IPS-NIHi7 (cell line): ENCODE measurements around the gene PAQR5.
"Not testable (repeated sequence)": the region's sequence is repeated elsewhere in the genome, so short reads cannot be mapped to it uniquely, and the experiment has no call there.

Source experiments
- DNase-seq: peaks from one replicate; pipeline ENCODE4 v3.0.0; 2012; ENCODE audit warnings: mixed read lengths; ENCODE audit errors: extremely low spot score

Gene PAQR5

DNA sequence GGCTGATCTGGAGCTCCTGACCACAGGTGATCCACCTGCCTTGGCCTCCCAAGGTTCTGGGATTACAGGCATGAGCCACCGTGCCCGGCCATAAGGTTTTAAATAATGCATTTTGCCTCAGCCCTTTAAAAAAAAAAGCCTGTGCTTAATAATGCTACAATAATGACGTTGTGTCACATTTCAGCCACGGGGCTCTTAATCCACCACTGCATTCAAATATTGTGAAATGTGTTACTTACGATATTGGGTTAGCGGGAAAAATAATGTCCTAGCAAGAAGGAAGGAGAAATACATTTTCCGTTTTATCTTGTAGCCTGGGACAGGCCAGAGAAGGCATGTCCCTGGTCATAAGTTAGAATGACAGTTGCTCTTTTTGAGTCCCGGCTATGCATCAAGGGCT, 17.6 kb downstream of the PAQR5 start:
- DNase-seq: no peak

DNA sequence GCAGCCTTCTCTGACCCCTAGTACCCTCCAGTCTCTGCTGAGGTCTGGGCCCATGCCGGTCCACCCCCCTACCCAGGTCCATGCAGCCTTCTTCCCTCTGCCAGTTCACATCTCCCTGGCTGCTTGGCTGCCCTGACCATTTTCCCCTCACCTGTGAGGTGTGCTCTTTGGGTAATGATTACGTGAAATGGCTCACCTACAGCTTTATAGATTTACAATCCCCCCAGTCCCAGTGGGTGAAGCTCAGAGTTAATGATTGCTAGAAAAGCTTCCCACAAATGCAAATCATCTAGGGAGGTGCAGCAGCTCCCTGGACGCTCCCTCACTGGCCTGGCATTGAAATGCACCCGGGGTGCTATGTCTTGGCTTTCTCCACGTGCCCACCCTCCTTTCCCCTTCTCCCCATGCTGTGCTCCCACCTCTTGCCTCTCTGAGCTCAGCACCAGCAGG, 18.7 kb downstream of the PAQR5 start:
- no peak for DNase-seq

DNA sequence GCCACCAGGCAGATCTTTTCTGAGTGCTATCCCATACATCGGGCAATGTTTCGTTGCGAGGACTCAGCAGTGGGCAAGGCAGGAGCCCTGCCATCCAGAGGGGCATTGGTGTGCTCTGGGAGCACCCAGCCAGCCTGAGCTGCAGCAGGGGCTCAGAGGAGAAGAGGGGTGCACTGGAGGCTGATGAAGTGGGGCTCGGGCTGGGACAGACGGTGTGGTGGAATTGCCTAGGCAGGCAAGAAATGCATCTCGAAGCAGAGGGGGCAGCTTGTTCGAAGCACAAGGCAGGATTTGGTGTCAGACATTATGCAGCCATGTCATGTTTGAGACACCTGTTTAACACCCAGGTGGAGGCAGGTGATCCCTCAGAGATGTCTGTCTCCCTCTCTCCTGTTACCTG, 19.3 kb downstream of the PAQR5 start:
- no peak for DNase-seq

DNA sequence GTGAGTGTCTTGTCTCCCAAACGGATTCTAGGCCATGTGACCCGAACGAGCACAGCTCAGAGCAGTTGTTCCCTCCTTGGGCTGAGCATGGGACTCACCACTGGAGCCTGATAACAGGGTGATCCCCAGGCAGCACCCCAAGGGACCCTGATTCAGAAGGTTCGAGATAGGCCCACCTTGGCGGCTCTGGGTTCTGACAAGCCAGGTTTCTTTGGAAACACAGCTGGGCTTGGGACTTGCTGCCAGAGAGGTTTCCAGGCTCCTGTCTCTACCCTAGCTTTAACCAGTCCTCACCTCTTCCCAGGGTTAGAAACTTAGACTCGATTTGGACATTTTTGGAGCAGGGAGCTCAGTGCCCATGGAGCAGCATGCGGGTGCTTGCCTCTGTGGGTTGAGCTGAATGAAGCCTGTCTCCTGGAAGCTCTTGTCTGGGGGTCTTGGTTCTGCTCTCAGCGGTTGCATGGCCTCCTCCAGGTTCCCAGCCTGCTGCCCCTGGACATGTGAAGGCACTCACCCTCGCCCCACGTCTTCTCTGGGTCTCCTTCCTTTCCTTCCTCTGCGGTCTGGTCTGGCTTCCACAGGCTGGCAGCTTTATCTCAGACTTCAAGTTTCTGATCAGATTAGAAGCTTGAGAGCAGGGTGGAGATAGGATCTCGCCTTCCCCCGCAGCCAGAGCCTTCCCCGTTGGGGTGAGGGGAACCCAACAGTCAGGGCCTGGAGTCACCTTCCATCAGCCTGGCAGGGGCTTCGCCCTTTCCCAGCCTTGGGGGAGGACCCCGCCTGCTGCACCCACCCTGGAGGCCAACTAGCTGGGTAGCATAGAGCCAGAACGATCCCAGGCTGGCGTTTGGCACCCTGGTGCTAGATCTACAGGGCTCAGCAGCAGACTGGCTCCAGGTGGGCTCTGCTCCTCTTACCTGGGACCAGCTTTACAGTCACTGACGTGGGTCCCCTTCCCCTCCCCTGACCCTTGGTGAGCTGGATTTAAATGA, 21.0 kb downstream of the PAQR5 start:
- no peak for DNase-seq

DNA sequence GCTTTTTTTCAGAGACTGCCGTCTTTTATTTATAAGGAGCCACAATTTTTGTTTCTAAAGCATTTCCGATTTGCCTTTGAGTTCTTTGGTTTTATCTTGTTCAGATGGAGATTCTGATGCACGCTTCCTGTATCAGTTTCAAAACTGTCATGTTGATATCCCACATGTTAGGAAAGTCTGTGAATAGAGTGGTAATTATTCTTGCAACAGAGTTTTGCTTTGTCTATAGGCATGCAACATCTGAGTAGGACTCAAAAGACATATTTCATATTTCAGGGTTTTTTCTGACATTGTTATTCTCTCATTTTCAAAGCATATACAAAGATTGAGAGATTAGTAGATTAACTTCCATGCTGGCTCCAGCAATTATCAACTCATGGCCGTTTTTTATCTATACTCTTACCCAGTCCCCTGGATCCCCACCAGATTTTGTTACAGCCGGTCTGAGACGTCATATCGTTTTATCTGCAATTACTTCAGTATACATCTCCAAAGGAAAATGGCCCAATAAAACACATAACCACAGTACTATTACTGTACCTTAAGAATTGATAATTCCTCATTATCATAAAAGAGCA, 22.4 kb downstream of the PAQR5 start:
- DNase-seq: no peak

DNA sequence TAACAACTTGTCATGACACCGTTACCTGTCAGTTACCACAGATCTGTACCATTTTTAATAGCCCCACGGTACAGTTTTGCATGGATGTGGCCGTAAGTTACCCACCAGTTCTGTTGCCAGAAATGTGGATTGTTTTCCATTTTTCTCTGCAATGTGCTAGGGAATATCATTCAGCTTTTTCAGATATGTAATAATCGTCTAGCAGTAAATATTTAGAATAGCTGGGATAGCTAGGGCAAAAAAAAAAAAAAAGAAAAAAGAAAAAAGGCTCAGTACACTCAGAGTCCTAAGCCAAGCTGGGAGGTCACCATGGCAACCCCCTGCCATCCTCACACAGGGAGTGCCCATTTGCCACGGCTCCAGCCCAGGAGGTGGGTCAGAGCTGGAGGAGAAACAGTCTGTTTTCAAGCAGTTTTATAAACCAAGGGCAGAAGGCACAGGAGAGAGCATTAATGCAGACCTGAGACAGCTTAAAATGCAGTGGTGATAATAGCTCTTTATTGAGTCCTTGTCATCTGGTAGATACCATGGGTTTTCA, 25.2 kb downstream of the PAQR5 start:
- no peak for DNase-seq

DNA sequence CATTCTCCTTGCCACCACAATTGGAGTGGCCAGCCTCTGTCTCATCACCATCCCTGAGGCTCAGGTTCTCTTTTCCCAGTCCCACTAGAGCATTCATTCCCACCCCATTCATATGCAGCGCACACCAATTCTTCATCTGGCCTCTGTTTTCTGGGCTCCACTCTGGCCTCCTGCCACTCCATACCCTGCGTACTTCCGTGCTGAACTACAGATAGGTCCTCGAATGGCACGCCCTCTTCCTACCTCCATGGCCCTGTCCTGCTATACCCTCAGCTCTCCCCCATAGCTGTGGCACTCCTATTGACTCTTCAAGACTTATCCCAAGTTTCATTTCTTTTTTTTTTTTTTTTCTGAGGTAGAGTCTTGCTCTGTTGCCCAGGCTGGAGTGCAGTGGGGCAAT, 25.9 kb downstream of the PAQR5 start:
- no peak for DNase-seq

DNA sequence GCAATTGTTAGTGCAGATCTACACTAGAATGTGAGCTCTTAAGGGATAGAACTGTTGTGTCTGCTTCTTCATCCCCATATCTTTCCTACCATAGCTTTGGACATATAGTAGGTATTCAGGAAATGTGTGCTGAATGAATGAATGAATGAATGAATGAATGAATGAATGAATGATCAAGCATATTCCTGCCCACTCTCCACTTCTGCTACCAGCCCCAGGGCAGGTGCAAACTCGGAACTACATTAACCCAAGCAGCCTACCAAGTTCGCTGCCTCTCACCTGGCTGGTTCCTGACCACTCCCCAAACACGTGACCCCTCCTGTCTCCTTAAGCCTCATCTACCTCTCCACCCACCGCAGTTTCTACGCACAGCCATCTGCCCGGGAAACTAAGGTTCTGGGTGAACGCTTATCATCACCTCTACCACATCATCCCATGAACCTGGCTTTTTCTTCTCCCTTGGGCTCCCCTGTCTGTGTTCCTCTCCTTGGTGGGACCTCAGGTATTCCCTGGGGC, 26.8 kb downstream of the PAQR5 start:
- DNase-seq: no peak

DNA sequence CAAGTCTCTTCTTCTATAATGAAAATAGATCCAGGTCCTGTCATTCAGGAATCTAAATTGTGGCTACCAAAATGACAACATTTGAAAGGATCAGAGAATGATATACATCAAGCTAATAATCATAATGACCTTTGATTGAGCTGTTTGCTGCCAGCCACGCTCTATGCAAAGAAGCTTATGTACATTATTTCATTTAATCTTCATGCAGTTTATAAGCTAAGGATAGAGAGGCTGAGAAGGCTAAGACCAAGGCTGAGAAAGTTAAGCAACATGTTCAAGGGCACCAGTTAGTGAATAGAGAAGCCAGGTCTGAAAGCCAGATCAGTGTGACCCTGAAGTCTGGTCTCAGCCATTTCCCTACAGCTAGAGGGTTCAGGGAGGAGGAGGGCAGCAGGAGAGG, 29.4 kb downstream of the PAQR5 start:
- DNase-seq: no peak

DNA sequence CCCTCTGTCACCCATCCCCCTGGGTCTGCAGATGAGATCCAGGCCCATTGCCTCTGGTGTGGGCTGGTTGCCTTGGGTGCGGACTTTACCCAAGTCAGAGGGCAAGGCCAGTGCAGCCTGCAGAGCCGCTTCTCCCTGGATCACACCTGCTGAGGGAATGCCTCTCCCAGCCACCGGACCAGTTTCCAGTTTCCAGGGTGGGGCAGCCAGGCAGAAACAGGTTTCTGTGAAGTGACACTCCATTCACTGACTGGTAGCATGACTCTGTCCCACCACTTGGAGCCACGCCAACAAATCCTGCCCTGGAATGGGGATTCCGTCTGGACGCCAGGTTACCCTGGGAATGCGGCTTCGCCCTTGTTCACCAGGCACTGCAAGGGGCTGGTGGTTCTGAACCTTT, 30.0 kb downstream of the PAQR5 start:
- no peak for DNase-seq

DNA sequence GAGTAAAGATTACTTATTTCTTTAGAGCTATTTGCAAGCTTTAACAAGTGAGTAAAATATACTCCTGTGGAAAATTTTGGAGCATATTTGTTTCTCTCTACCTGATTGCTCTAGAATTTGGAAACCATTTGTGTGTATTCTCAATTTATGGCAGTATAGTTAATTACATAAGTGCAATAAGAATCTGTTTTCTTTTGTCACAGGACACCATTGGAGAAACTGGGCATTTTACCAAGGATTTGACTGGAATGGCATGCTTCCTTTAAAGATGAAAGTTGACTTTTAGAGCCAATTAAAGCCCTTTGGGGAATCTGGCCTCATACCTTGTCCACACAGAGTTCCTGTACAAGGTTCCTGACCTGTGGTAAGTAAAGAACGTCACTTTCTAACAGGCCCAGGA, 38.4 kb downstream of the PAQR5 start:
- DNase-seq: no peak

DNA sequence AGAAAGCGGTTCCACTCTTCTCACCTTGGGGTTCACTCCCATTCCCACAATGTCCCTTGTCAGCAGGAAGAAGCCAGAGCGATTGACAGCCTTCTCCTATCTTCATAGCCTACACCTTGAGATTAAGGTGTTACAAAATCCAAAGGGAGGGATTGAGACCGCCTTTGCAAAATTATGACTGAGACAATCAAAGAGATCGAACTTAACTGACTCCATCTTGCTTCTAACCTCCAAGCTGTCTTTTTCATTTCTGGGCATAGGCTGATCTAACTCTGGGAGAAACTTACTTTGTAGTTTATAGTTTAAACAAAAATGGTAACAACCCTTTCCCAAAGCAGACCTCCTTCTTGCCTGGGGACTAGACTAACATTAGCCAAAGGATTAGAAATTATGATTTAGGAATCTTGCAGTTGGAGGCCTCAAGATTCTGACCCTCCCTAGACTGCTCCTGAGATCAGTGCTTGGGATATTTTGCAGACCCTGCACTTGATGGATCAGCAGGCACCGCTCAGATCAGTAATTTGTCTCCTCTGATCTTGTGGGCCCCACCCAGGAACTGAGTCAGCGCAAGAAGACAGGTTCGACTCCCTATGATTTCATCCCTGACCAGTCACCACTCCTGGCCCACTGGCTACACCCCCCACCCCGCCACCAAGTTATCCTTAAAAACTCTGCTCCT, 40.0 kb downstream of the PAQR5 start:
- no peak for DNase-seq

DNA sequence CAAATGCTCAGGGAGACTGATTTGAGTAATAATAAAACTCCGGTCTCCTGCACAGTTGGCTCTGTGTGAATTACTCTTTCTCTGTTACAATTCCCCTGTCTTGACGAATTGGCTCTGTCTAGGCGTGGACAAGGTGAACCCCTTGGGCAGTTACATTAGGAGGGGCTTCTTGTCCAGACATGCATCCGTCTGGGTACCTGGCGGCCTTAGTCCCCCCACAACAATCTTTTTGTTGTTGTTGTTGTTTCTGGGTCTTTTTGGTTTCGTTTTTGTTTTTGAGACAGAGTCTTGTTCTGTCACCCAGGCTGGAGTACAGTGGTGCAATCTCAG, 40.5 kb downstream of the PAQR5 start:
- not testable (repeated sequence) for DNase-seq

DNA sequence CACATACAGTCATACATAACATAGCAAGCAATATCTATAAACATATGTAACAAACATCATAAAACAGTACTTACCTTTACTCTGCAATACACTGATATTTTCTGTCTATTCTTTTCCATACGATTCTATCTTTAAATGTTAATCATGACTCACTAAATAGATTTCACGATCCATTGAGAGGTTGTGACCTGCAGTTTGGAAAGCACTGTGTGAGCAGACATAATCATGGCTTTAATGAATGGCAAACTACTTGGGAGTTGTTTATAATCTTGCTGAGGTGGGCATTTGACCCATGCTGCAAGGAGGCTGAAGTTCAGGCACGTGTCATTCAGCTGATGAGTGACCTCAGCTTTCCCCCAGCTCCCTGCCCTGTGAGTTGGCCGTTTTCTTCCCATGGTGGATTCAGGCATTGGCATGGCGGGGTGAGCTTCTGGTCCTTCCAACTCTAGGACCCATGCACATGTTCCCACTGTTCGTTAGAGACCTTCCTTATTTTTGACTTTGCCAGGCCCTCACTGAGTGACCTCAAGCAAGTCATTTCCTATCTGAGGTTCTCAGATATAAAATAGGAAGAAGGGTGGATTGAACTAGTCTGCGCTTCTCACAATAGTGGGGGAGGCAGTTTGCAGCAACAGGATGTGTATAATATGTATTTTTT, 41.7 kb downstream of the PAQR5 start:
- DNase-seq: no peak

DNA sequence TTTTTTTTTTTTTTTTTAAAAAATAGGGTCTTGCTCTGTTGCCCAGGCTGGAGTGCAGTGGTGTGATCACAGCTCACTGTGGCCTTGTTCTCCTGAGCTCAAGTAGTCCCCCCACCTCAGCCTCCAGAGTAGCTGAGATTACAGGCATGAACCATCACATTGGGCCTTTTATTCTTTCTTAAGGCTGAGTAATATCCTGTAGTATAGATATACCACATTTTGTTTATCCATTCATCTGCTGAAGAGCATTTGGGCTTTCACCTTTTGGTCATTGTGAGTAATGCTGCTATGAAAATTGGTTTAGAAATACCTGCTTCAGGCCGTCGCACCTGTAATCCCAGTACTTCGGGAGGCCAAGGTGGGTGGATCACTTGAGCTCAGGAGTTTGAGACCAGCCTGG, 42.6 kb downstream of the PAQR5 start:
- DNase-seq: no peak

DNA sequence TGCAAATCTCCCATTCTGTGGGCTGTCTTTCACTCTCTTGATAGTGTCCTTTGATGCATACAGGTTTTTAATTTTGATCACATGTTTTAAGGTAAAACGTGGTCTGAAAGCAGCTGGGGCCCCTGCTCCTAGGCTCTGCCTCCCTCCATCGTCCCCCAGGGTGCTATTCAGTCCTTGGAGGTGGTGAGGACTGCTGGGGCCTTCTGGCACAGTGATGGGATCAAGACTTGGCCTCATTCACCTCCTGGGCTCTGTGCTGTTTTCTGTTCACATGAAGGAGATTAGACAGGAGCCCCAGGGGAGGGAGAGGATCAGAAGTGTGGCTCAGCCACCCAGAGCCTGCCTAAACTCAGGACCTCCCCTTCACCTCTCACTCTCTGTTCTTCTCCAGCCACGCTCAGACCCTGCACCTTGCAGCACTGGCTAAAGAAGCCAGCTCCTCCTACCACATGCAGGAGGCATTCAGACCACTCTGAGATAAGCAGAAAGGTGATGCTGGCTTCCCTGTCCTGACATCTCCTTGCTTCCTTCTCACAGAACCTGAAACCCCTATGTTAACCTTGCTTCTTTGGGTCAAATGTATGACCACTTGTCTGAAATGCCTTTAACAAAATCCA, 43.9 kb downstream of the PAQR5 start:
- DNase-seq: peak; percentile 13

DNA sequence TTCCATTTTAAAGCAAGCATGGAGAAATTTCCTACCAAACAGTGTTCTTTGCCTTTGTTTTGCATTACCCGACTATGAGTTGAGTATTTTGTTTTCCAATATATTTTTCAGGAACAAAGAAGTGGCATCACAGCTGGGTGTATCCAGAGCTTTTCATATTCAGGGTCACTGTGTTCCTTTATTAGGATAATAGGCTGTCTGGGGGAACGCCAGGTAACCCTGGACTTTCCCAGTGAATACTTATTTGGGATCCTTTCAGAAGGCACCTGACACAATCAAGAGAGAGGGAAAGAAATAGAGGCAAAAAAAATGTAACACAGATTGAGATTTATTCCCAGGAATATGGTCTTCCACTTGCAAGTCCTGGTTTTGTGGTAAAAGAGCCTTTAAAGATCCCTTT, 44.4 kb downstream of the PAQR5 start:
- no peak for DNase-seq

DNA sequence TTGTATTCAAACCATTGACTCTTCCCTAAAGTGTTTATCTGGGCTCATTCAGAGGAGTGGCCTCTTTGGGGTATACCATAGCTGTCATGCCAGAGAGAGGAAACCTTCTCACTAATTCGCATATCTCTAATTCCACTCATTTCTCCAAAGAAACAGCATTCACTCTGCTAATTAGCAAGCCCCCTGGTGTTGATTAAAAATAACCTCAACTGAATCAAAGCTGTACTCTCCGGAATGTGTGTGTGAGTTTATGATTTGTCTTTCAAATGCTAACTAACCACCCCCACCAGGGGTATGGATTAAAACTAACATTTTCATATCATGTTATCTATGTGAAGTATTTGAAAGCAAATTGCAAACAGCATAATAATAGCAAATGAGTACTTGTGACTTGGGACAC, 45.5 kb downstream of the PAQR5 start:
- DNase-seq: no peak

DNA sequence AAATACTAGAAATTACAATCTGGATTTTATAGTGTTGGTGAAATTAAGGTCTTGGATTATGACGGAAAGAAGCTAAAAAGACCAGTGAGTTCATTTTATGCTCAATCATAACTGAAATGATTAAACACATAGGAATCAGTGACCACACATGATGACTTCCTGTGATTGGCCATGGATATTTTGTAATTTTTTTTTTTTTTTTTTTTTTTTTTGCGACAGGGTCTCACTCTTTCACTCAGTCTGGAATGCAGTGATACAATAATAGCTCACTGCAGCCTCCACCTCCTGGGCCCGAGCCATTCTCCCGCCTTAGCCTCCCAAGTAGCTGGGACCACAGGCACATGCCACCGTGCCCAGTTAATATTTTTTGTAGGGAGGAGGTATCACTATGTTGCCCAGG, 47.4 kb downstream of the PAQR5 start:
- no peak for DNase-seq

DNA sequence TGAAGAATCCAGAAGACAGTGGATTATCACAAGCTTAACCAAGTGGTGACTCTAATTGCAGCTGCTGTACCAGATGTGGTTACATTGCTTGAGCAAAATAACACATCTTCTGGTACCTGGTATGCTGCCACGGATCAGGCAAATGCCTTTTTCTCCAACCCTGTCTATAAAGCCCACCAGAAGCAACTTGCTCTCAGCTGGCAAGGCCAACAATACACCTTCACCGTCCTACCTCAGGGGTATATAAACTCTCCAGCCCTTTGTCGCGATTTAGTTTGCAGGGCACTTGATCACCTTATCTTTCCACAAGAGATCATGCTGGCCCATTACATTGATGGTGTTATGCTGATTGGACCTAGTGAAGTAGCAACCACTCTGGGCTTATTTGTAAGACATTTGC, 52.6 kb downstream of the PAQR5 start:
- no peak for DNase-seq

DNA sequence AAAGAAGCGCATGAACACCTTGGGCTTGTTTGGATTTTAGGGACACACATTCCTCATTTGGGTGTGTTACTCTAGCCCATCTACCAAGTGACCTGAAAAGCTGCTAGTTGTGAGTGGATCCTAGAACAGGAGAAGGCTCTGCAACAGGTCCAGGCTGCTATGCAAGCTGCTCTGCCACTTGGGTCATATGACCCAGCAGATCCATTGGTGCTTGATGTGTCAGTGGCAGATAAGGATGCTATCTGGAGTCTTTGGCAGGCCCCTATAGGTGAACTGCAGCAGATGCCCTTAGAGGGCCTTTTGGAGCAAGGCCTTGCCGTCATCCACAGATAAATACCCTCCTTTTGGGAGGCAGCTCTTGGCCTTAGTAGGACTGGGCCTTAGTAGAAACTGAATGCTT, 53.2 kb downstream of the PAQR5 start:
- no peak for DNase-seq
